Chondrocyte (in vitro differentiated cells): ENCODE measurements around the gene IMMP2L. TPM values are rescaled to one million over a fixed set of nuclear protein-coding genes. Genes with fewer than 3 reads are reported as not detected.

Source experiments
- DNase-seq: peaks from one replicate; pipeline ENCODE4 v3.0.0; 2021; ENCODE audit warnings: mixed read lengths, low spot score
- H3K27ac Mint-ChIP-seq: one replicate; pipeline ENCODE4 v1.8.0; 2021; ENCODE audit warnings: mild to moderate bottlenecking, moderate library complexity, mixed read lengths; ENCODE audit not compliant: unreplicated experiment
- H3K27me3 Mint-ChIP-seq: 2 replicates; pipeline ENCODE4 v1.8.0; 2021; ENCODE audit warnings: low read depth, mixed read lengths
- H3K36me3 Mint-ChIP-seq: 2 replicates; pipeline ENCODE4 v1.8.0; 2021; ENCODE audit warnings: low read depth, mixed read lengths
- H3K4me1 Mint-ChIP-seq: 2 replicates; pipeline ENCODE4 v1.8.0; 2021; ENCODE audit warnings: low read depth, mild to moderate bottlenecking, mixed read lengths
- H3K4me3 Mint-ChIP-seq: one replicate; pipeline ENCODE4 v1.8.0; 2021; ENCODE audit warnings: mild to moderate bottlenecking, moderate library complexity, mixed read lengths; ENCODE audit not compliant: unreplicated experiment
- H3K9me3 Mint-ChIP-seq: 2 replicates; pipeline ENCODE4 v1.8.0; 2021; ENCODE audit warnings: low read depth, mixed read lengths
- CTCF ChIP-seq: fragments of 200-600 bp; sonication (generic); IDR thresholded peaks from 2 replicates; pipeline ENCODE4 v1.5.0; 2021; ENCODE audit warnings: antibody characterized with exemption, mild to moderate bottlenecking, moderate library complexity
- total RNA-seq: library from RNA; stranded (reverse); gene quantifications from 3 replicates; pipeline ENCODE4 v1.2.1, GENCODE V29; 2021

Gene IMMP2L
- total RNA-seq, 1 donor from 2014 or later: 6.1 TPM

- Mint-ChIP-seq H3K36me3 (peaks cover 15% of the 10 kb centered on the region), H3K9me3 (peaks cover 25% of the 10 kb centered on the region), H3K4me3 (no peak overlapping the region), H3K27me3 (no peaks in the 10 kb centered on the region), H3K4me1 (no peaks in the 10 kb centered on the region), H3K27ac (no peak overlapping the region)
- no peak for TF ChIP-seq CTCF
- no peak for DNase-seq
Observed at GRCh38 chr7:111346219-111346618, 216.1 kb downstream of the IMMP2L start.

GRCh38 chr7:111343017-111343416 is 219.3 kb downstream of the IMMP2L start:
- Mint-ChIP-seq H3K27me3 (no peaks in the 10 kb centered on the region), H3K27ac (no peak overlapping the region), H3K4me3 (no peak overlapping the region), H3K36me3 (peaks cover 15% of the 10 kb centered on the region), H3K4me1 (no peaks in the 10 kb centered on the region), H3K9me3 (peaks cover 25% of the 10 kb centered on the region)
- no peak for TF ChIP-seq CTCF
- DNase-seq: no peak

- no peaks in the 10 kb centered on the region for H3K4me1 Mint-ChIP-seq
- DNase-seq: no peak
- no peak overlapping the region for H3K27ac Mint-ChIP-seq
- peaks cover 11% of the 10 kb centered on the region for H3K36me3 Mint-ChIP-seq
- peaks cover 16% of the 10 kb centered on the region for H3K9me3 Mint-ChIP-seq
- H3K4me3 Mint-ChIP-seq: no peak overlapping the region
- TF ChIP-seq CTCF: no peak
- H3K27me3 Mint-ChIP-seq: no peaks in the 10 kb centered on the region
Observed at GRCh38 chr7:111339006-111339405, 223.3 kb downstream of the IMMP2L start.

- DNase-seq: no peak
- Mint-ChIP-seq H3K27me3 (no peaks in the 10 kb centered on the region), H3K27ac (no peak overlapping the region), H3K36me3 (peaks cover 3% of the 10 kb centered on the region), H3K9me3 (peaks cover 20% of the 10 kb centered on the region), H3K4me3 (no peak overlapping the region), H3K4me1 (no peaks in the 10 kb centered on the region)
- TF ChIP-seq CTCF: no peak
Observed at GRCh38 chr7:111333010-111333409, 229.3 kb downstream of the IMMP2L start.

- H3K4me1 Mint-ChIP-seq: no peaks in the 10 kb centered on the region
- no peak for DNase-seq
- peaks cover 3% of the 10 kb centered on the region for H3K36me3 Mint-ChIP-seq
- no peaks in the 10 kb centered on the region for H3K27me3 Mint-ChIP-seq
- H3K9me3 Mint-ChIP-seq: peaks cover 20% of the 10 kb centered on the region
- no peak for TF ChIP-seq CTCF
- no peak overlapping the region for H3K4me3 Mint-ChIP-seq
- no peak overlapping the region for H3K27ac Mint-ChIP-seq
Observed at GRCh38 chr7:111330235-111330523, 232.1 kb downstream of the IMMP2L start.
